Activated CD4-positive, alpha-beta memory T cell treated with anti-CD3 and anti-CD28 coated beads, Interleukin-2, amount 10 ng/mL, durations not matched to agents 7 days and 5 days (primary cell): ENCODE data around the gene FBXO34. TPM values are rescaled to one million over a fixed set of nuclear protein-coding genes. Genes with fewer than 3 reads are reported as not detected.
"Not testable (repeated sequence)": the region's sequence is repeated elsewhere in the genome, so short reads cannot be mapped to it uniquely, and the experiment has no call there.

ENCODE experiments used
- CTCF ChIA-PET: fragments of 350-600 bp; sonication (Branson Sonifier 250); formaldehyde crosslinking; loops from one replicate; lab custom pipeline; 2021; ENCODE audit warnings: antibody characterized with exemption, inconsistent platforms; lab: Charles Lee
- POLR2A ChIA-PET: fragments of 350-600 bp; sonication (Branson Sonifier 250); formaldehyde crosslinking; loops from one replicate; lab custom pipeline; 2021; ENCODE audit warnings: antibody characterized with exemption; lab: Charles Lee
- DNase-seq: peaks from one replicate; pipeline ENCODE4 v3.0.0-alpha.2; 2020
- H3K27ac Mint-ChIP-seq: one replicate; pipeline ENCODE4 v1.8.0; 2021; ENCODE audit warnings: mild to moderate bottlenecking, mixed read lengths
- H3K27me3 Mint-ChIP-seq: one replicate; pipeline ENCODE4 v1.8.0; 2021; ENCODE audit warnings: mixed read lengths
- H3K36me3 Mint-ChIP-seq: one replicate; pipeline ENCODE4 v1.8.0; 2021; ENCODE audit warnings: low read depth, mixed read lengths
- H3K4me1 Mint-ChIP-seq: one replicate; pipeline ENCODE4 v1.8.0; 2021; ENCODE audit warnings: mixed read lengths
- H3K4me3 Mint-ChIP-seq: one replicate; pipeline ENCODE4 v1.8.0; 2021; ENCODE audit warnings: mild to moderate bottlenecking, mixed read lengths
- H3K9me3 Mint-ChIP-seq: one replicate; pipeline ENCODE4 v1.8.0; 2021; ENCODE audit warnings: mixed read lengths
- total RNA-seq, 2 experiments: library from RNA; stranded (reverse); gene quantifications; one replicate each; pipeline ENCODE4 v1.2.3, GENCODE V29; 2021

The FBXO34 gene
- total RNA-seq, 2 experiments from 2014 or later: 25.1 to 25.5 TPM

DNA sequence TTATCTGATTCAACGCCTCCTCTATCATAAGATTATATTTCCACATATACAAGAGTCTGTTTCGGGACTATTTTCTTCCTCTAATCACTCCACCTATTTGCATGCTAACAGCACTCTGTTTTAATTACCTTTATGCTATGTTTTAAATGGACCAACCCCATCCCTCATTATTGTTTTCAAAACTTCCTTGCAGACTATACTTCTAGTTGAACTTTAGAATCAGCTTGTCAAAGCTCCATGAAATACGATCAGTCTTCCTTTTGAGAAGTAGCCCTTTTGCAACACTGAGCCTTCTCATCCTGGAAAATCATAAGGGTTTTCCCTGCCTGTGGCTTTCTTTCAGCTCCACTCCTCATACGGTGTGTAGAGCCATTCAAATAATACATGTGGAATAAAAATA lies 103.5 kb downstream of the FBXO34 start:
- peaks cover 22% of the 10 kb centered on the region for H3K4me1 Mint-ChIP-seq

DNA sequence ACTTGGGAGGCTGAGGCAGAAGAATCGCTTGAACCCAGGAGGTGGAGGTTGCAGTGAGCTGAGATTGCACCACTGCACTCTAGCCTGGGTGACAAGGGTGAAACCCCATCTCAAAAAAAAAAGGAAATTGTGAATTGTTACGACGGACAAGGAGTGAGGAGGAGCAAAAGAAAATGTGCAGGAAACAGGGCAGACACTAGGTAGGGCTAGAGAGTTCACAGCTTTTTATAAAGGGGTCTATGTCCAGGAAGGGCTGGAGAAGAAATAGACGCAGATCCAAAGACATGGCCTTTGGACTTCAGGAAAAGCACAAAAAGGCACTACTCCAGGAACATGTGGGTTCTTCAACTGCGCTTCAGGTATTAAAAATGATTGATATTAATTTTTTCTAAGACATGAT lies 106.0 kb downstream of the FBXO34 start:
- H3K9me3 Mint-ChIP-seq: no peaks in the 10 kb centered on the region
- H3K4me3 Mint-ChIP-seq: no peak overlapping the region
- H3K4me1 Mint-ChIP-seq: peaks cover 22% of the 10 kb centered on the region
- H3K27me3 Mint-ChIP-seq: no peaks in the 10 kb centered on the region
- H3K36me3 Mint-ChIP-seq: peaks cover 33% of the 10 kb centered on the region
- DNase-seq: no peak
- H3K27ac Mint-ChIP-seq: no peak overlapping the region
- CTCF ChIA-PET: no interaction called here
- POLR2A ChIA-PET: interaction anchor here (0.6 kb wide), 1 partner anchor 288 kb away, joined by 3 read pairs; no protein-coding TSS in a partner anchor

More for the DNA sequence above, 103.5 kb downstream of the FBXO34 start:
- DNase-seq: no peak
- ChIA-PET POLR2A (interaction anchor here (1.2 to 2.1 kb wide), 5 partner anchors 8 to 103 kb away, joined by 5 to 15 read pairs (median 5); partner anchors contain the start of gene FBXO34), CTCF (interaction anchor here (1.2 to 2.1 kb wide), 5 partner anchors 20 to 161 kb away, joined by 3 to 6 read pairs (median 5); no protein-coding TSS in a partner anchor)
- Mint-ChIP-seq H3K9me3 (no peaks in the 10 kb centered on the region), H3K27me3 (no peaks in the 10 kb centered on the region), H3K27ac (no peak overlapping the region), H3K36me3 (peaks cover 29% of the 10 kb centered on the region), H3K4me3 (no peak overlapping the region)

DNA sequence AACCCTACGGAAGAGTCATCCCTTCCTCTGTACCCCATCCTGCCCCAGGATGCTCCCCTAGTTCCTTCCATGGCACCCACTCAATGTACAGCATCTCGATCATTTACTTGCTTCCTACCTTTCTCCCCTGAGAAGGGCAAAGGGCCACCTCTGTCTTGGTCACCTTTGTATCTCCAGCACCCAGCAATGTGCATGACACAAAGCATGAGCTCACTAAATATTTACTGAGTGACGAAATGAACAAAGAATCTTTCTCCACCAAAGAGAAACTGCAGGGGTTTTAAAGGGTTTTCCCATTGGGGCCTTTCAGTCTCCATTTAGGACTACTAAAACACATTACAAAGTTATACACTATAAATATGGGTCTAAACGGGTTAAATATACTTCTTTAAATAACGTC lies 109.8 kb downstream of the FBXO34 start:
- H3K27me3 Mint-ChIP-seq: no peaks in the 10 kb centered on the region
- H3K4me3 Mint-ChIP-seq: no peak overlapping the region
- peaks cover 13% of the 10 kb centered on the region for H3K4me1 Mint-ChIP-seq
- ChIA-PET CTCF (no interaction called here), POLR2A (no interaction called here)
- no peak overlapping the region for H3K27ac Mint-ChIP-seq
- H3K9me3 Mint-ChIP-seq: no peaks in the 10 kb centered on the region
- no peak for DNase-seq
- peaks cover 40% of the 10 kb centered on the region for H3K36me3 Mint-ChIP-seq

- DNase-seq: no peak
- Mint-ChIP-seq H3K4me3 (no peak overlapping the region), H3K9me3 (no peaks in the 10 kb centered on the region), H3K4me1 (peaks cover 18% of the 10 kb centered on the region), H3K36me3 (peaks cover 36% of the 10 kb centered on the region), H3K27ac (no peak overlapping the region), H3K27me3 (no peaks in the 10 kb centered on the region)
- ChIA-PET POLR2A (no interaction called here), CTCF (no interaction called here)
Observed at GRCh38 chr14:55381561-55381960, 110.3 kb downstream of the FBXO34 start.

GRCh38 chr14:55382483-55382882 lies 111.3 kb downstream of the FBXO34 start:
- ChIA-PET CTCF (interaction anchor here (0.6 kb wide), 1 partner anchor 691 kb away, joined by 3 read pairs; no protein-coding TSS in a partner anchor), POLR2A (interaction anchor here (0.9 to 1.6 kb wide), 2 partner anchors 8 to 331 kb away, joined by 3 to 5 read pairs; partner anchors contain the start of gene MAPK1IP1L)
- peaks cover 35% of the 10 kb centered on the region for H3K36me3 Mint-ChIP-seq

DNA sequence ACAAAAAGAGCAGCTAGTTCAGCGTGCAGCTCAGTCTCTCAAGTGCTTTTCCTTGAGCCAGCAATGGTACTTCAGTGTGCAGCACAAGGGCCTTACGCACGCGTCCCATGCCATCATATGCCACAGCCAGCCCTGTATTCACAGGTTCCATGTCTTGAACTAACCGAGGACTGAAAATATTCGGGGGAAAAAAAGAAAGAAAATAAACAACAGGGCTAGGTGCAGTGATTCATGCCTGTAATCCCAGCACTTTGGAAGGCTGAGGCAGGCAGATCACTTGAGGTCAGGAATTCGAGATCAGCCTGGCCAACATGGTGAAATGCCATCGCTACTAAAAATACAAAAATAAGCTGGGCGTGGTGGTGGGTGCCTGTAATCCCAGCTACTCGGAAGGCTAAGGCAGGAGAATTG lies 111.8 kb downstream of the FBXO34 start:
- H3K9me3 Mint-ChIP-seq, H3K4me3 Mint-ChIP-seq, H3K27me3 Mint-ChIP-seq, H3K27ac Mint-ChIP-seq, DNase-seq, CTCF ChIA-PET: not testable (repeated sequence)
- peaks cover 28% of the 10 kb centered on the region for H3K4me1 Mint-ChIP-seq
- peaks cover 34% of the 10 kb centered on the region for H3K36me3 Mint-ChIP-seq
- POLR2A ChIA-PET: interaction anchor here (0.9 to 1.6 kb wide), 2 partner anchors 9 to 332 kb away, joined by 3 to 5 read pairs; partner anchors contain the start of gene MAPK1IP1L

More at GRCh38 chr14:55382483-55382882, 111.3 kb downstream of the FBXO34 start:
- Mint-ChIP-seq H3K9me3 (no peaks in the 10 kb centered on the region), H3K4me1 (peaks cover 27% of the 10 kb centered on the region), H3K27me3 (no peaks in the 10 kb centered on the region), H3K4me3 (no peak overlapping the region), H3K27ac (no peak overlapping the region)
- DNase-seq: no peak

GRCh38 chr14:55383541-55384140 lies 112.4 kb downstream of the FBXO34 start:
- POLR2A ChIA-PET: interaction anchor here (0.7 to 1.6 kb wide), 2 partner anchors 9 to 457 kb away, joined by 3 to 5 read pairs; no protein-coding TSS in a partner anchor
- CTCF ChIA-PET: no interaction called here

DNA sequence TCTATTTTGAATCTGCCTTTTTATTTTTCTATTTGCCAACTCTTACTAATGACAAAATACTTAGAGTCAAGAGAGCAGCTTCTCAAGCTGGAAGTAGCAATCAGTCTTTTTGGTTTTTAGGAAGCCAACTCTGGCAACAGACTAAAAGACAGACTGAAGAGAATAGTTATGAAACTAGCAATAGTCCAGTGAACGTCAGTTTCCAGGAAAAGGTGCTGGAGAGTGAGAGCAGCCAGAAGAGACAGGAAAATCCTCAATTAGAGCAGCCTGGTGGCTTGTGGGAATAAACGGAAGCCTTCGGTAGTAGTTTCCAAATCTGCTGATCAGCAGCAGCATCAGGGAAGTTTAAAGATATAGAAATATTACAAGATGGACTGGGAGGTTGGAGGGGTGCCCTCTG lies 113.3 kb downstream of the FBXO34 start:
- no peaks in the 10 kb centered on the region for H3K9me3 Mint-ChIP-seq
- peaks cover 48% of the 10 kb centered on the region for H3K36me3 Mint-ChIP-seq
- H3K4me1 Mint-ChIP-seq: peaks cover 37% of the 10 kb centered on the region
- H3K27ac Mint-ChIP-seq: no peak overlapping the region
- no peaks in the 10 kb centered on the region for H3K27me3 Mint-ChIP-seq
- CTCF ChIA-PET: interaction anchor here (0.6 kb wide), 1 partner anchor 60 kb away, joined by 3 read pairs; no protein-coding TSS in a partner anchor
- POLR2A ChIA-PET: no interaction called here
- H3K4me3 Mint-ChIP-seq: no peak overlapping the region
- no peak for DNase-seq

More at GRCh38 chr14:55383541-55384140, 112.4 kb downstream of the FBXO34 start:
- no peak overlapping the region for H3K27ac Mint-ChIP-seq
- H3K36me3 Mint-ChIP-seq: peaks cover 39% of the 10 kb centered on the region
- H3K27me3 Mint-ChIP-seq: no peaks in the 10 kb centered on the region
- no peaks in the 10 kb centered on the region for H3K9me3 Mint-ChIP-seq
- H3K4me3 Mint-ChIP-seq: no peak overlapping the region
- peaks cover 33% of the 10 kb centered on the region for H3K4me1 Mint-ChIP-seq
- no peak for DNase-seq

- peak; percentile 33 for DNase-seq
- peak overlapping the region; percentile 86 for H3K27ac Mint-ChIP-seq
- H3K4me3 Mint-ChIP-seq: peak overlapping the region; percentile 61
- peaks cover 37% of the 10 kb centered on the region for H3K4me1 Mint-ChIP-seq
- H3K27me3 Mint-ChIP-seq: no peaks in the 10 kb centered on the region
- peaks cover 42% of the 10 kb centered on the region for H3K36me3 Mint-ChIP-seq
- ChIA-PET POLR2A (interaction anchor here (0.6 to 2.8 kb wide), 5 partner anchors 12 to 54 kb away, joined by 3 to 15 read pairs (median 8); partner anchors contain the start of gene ATG14), CTCF (interaction anchor here (0.8 to 1.6 kb wide), 3 partner anchors 10 to 173 kb away, joined by 3 to 4 read pairs (median 3); no protein-coding TSS in a partner anchor)
- no peaks in the 10 kb centered on the region for H3K9me3 Mint-ChIP-seq
Observed at GRCh38 chr14:55386037-55386808, 115.0 kb downstream of the FBXO34 start.

DNA sequence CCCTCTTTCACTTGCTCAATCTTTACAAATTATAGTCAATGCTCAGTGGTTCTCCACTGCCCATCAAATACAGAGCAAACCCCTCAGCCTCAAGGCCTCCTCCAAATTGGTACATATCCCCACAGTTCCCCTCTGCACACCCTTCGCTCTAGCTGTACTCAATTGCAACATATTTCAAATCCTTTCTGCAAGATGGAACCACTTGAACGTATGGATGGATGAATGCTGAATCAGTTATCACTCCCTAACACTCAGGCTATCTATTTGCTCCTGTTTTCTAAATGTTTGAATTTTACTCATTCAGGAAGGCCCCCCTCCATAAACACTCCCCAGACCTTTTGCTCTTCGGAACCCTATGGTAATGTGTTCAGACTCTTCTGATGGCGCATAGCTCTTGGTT lies 115.9 kb downstream of the FBXO34 start:
- H3K9me3 Mint-ChIP-seq: no peaks in the 10 kb centered on the region
- ChIA-PET POLR2A (interaction anchor here (2.4 to 2.8 kb wide), 3 partner anchors 13 to 53 kb away, joined by 8 to 15 read pairs (median 12); partner anchors contain the start of gene ATG14), CTCF (interaction anchor here (0.8 to 1.6 kb wide), 3 partner anchors 11 to 174 kb away, joined by 3 to 4 read pairs (median 3); no protein-coding TSS in a partner anchor)
- no peak for DNase-seq
- H3K4me1 Mint-ChIP-seq: peaks cover 37% of the 10 kb centered on the region
- peak overlapping the region; percentile 86 for H3K27ac Mint-ChIP-seq
- no peaks in the 10 kb centered on the region for H3K27me3 Mint-ChIP-seq
- H3K36me3 Mint-ChIP-seq: peaks cover 38% of the 10 kb centered on the region
- H3K4me3 Mint-ChIP-seq: no peak overlapping the region

DNA sequence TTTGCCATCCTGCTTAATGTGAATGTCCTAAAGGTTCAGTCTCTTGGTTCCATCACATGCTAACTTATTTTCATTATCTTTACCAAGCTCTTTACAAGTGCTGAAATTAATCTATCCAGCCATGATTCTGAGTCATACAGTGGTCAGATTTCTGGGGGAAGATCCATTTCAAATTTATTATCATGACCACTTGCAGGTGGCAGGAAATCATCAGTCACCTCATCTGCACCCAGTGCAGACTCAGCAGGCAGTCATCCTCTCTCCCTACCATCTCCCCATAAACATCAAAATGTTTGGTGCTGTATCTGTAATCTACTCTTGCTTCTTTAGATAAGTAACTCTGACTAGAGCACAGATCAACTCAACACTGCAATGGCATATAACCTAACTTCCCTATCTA lies 116.9 kb downstream of the FBXO34 start:
- CTCF ChIA-PET: interaction anchor here (0.5 kb wide), 1 partner anchor 142 kb away, joined by 3 read pairs; no protein-coding TSS in a partner anchor
- Mint-ChIP-seq H3K9me3 (no peaks in the 10 kb centered on the region), H3K27ac (no peak overlapping the region), H3K4me3 (no peak overlapping the region), H3K27me3 (no peaks in the 10 kb centered on the region), H3K4me1 (peaks cover 37% of the 10 kb centered on the region), H3K36me3 (peaks cover 38% of the 10 kb centered on the region)
- DNase-seq: no peak
- POLR2A ChIA-PET: interaction anchor here (2.8 kb wide), 1 partner anchor 14 kb away, joined by 15 read pairs; no protein-coding TSS in a partner anchor

DNA sequence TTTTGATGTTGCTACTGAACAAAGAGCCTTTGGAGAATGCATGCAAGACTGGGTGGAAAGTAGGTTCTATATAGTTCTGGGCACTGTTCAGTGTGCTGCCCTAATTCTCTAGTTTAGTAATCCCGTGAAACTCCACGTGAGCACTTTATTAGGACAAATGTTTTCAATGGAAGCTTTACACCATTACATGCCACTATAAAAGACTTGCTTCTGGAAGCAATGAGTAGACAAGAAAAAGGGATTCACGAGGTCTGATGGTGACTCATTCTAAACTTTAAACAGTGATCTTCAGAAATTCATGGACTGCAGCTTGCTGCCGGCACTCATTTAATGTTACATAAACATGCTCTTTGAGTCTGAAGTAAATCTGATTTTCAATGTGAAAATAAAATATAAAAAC lies 118.1 kb downstream of the FBXO34 start:
- no peaks in the 10 kb centered on the region for H3K9me3 Mint-ChIP-seq
- no peak overlapping the region for H3K4me3 Mint-ChIP-seq
- H3K36me3 Mint-ChIP-seq: peaks cover 36% of the 10 kb centered on the region
- no peaks in the 10 kb centered on the region for H3K27me3 Mint-ChIP-seq
- H3K4me1 Mint-ChIP-seq: peaks cover 35% of the 10 kb centered on the region
- DNase-seq: no peak
- no peak overlapping the region for H3K27ac Mint-ChIP-seq
- ChIA-PET POLR2A (interaction anchor here (0.6 to 0.9 kb wide), 3 partner anchors 14 to 145 kb away, joined by 3 read pairs; no protein-coding TSS in a partner anchor), CTCF (no interaction called here)
